PC-9 (cell line): Measurements from ENCODE around the gene OR5B21.

Source experiments
- EZH2 ChIP-seq: fragments of 200-600 bp; sonication (generic); IDR thresholded peaks from 2 replicates; pipeline ENCODE4 v1.8.0; 2017; ENCODE audit warnings: antibody characterized with exemption, low read depth
- TF ChIP-seq, protein P1 (sequence below): fragments of 200-600 bp; sonication (generic); conservative IDR thresholded peaks from 2 replicates; pipeline ENCODE4 v1.6.1; 2017; ENCODE audit warnings: mixed run types, antibody characterized with exemption, mild to moderate bottlenecking, moderate library complexity

DNA sequence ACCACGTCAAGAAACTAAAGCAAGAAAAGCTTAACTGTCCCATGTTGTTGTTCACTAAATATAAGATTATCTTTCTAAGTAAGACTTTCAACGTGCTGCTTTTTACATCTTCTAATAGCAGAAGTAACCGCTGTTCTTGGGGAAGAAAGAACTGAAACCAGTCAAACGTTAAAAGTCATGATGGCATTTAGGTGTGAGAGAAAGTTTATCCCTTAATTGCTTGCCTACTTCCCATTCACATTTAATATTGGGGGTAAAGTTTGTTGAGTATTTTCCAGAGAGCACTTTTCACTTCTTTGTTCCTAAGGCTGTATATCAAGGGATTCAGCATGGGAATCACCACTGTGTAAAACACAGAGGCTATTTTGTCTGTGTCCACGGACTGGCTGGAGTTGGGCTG, 970 bp downstream of the OR5B21 start:
- TF ChIP-seq, protein P1, sequence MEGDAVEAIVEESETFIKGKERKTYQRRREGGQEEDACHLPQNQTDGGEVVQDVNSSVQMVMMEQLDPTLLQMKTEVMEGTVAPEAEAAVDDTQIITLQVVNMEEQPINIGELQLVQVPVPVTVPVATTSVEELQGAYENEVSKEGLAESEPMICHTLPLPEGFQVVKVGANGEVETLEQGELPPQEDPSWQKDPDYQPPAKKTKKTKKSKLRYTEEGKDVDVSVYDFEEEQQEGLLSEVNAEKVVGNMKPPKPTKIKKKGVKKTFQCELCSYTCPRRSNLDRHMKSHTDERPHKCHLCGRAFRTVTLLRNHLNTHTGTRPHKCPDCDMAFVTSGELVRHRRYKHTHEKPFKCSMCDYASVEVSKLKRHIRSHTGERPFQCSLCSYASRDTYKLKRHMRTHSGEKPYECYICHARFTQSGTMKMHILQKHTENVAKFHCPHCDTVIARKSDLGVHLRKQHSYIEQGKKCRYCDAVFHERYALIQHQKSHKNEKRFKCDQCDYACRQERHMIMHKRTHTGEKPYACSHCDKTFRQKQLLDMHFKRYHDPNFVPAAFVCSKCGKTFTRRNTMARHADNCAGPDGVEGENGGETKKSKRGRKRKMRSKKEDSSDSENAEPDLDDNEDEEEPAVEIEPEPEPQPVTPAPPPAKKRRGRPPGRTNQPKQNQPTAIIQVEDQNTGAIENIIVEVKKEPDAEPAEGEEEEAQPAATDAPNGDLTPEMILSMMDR: no peak
- TF ChIP-seq EZH2: no peak
